Body of pancreas (tissue), 4 donors: Measurements from ENCODE around the gene KCNC1. TPM values are rescaled to one million over a fixed set of nuclear protein-coding genes. Genes with fewer than 3 reads are reported as not detected.

Experiments used
- ATAC-seq: fragments of 150-250 bp; one replicate; pipeline ENCODE4 v1.9.1; 2016
- DNase-seq, 4 donors: peaks; one replicate each; pipeline ENCODE4 v3.0.0-alpha.2; 2019
- H3K27ac ChIP-seq, 4 donors: fragments of 200-600 bp; sonication (generic); 1 replicate in 3 of 4; 2 replicates in 1 of 4; pipeline versions ENCODE4 v1.5.1 to v1.6.1; 2016 to 2019; ENCODE audit warnings: mild to moderate bottlenecking in 1 of 4, mixed read lengths in 1 of 4, moderate library complexity in 1 of 4
- H3K27me3 ChIP-seq, 2 donors: fragments of 200-600 bp; sonication (generic); one replicate each; pipeline ENCODE4 v1.6.0; 2016; ENCODE audit warnings: mild to moderate bottlenecking in 1 of 2
- H3K36me3 ChIP-seq, 2 donors: fragments of 200-600 bp; sonication (generic); replicated peaks in 1 of 2; 2 replicates each; pipeline ENCODE4 v1.5.1; 2016; ENCODE audit warnings: low read depth in 2 of 2; ENCODE audit not compliant: insufficient read depth in 1 of 2
- H3K4me1 ChIP-seq: fragments of 200-600 bp; sonication (generic); one replicate; pipeline ENCODE4 v1.6.0; 2016
- H3K4me3 ChIP-seq, 2 donors: fragments of 200-600 bp; sonication (generic); 1 replicate in 1 of 2; 2 replicates in 1 of 2; pipeline ENCODE4 v1.5.1; 2016 to 2019
- H3K9me3 ChIP-seq, 3 donors: fragments of 200-600 bp; sonication (generic); 1 replicate in 2 of 3; 2 replicates in 1 of 3; pipeline ENCODE4 v1.5.1; 2016
- CTCF ChIP-seq, 7 experiments: fragments of 450-650 bp in 4 of 7; fragments of 200-600 bp in 3 of 7; sonication (generic) in 3 of 7; IDR thresholded peaks; one replicate each; pipeline ENCODE4 v1.5.1; 2016 to 2019; ENCODE audit warnings: antibody characterized with exemption in 7 of 7
- POLR2A ChIP-seq, 3 donors: fragments of 450-650 bp; IDR thresholded peaks; one replicate each; pipeline ENCODE4 v1.6.1; 2016; ENCODE audit warnings: antibody characterized with exemption in 3 of 3, mild to moderate bottlenecking in 2 of 3
- WGBS, 2 donors: methylation state at CpG; one replicate each; pipeline ENCODE4 v1.1.5; 2017; 5-methylcytosine and 5-hydroxymethylcytosine counted together
- intact Hi-C: fragments of 100-400 bp; cut with DNase I; formaldehyde crosslinking; loops from one replicate; pipeline ENCODE4 v1.15.1; 2023
- total RNA-seq, 2 donors: library from RNA; depleted of rRNA; stranded (reverse); fragments of >200 nt; gene quantifications; one replicate each; pipeline ENCODE4 v1.1.0, GENCODE V29; 2016

Gene KCNC1
- total RNA-seq, 2 donors from 2014 or later: 0.26 TPM; not detected in 1

DNA sequence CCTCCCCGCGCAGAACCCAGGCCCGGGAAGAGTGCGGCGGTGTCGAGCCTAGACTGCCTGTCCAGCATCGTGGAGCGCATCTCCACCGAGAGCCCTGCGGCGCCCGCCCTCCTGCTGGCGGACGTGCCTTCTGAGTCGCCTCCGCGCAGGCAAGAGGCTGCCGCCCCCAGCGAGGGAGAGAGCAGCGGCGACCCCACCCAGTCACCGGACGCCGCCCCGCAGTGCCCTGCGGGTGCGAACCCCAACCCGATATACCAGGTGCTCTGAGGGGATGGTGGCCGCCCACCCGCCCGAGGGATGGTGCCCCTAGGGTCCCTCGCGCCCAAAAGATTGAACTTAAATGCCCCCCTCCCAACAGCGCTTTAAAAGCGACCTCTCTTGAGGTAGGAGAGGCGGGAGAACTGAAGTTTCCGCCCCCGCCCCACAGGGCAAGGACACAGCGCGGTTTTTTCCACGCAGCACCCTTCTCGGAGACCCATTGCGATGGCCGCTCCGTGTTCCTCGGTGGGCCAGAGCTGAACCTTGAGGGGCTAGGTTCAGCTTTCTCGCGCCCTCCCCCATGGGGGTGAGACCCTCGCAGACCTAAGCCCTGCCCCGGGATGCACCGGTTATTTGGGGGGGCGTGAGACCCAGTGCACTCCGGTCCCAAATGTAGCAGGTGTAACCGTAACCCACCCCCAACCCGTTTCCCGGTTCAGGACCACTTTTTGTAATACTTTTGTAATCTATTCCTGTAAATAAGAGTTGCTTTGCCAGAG lies 13.2 kb upstream of the KCNC1 start:
- intact Hi-C loops: no loop called here
- TF ChIP-seq POLR2A (IDR thresholded peaks at IDR 0.05) (no peak), CTCF (IDR thresholded peaks at IDR 0.05) (no peak)
- WGBS, 2 donors: 7 to 14% methylated on average over 21 to 56 of the region's 56 CpGs
- ATAC-seq (no peak), DNase-seq (no peak)
- Histone ChIP-seq H3K27me3 (peaks cover 0 to 25% of the 10 kb centered on the region in 2 donors), H3K4me3 (no peak overlapping the region), H3K27ac (no peak overlapping the region), H3K4me1 (peaks cover 32% of the 10 kb centered on the region), H3K36me3 (no peaks in the 10 kb centered on the region), H3K9me3 (no peaks in the 10 kb centered on the region)

DNA sequence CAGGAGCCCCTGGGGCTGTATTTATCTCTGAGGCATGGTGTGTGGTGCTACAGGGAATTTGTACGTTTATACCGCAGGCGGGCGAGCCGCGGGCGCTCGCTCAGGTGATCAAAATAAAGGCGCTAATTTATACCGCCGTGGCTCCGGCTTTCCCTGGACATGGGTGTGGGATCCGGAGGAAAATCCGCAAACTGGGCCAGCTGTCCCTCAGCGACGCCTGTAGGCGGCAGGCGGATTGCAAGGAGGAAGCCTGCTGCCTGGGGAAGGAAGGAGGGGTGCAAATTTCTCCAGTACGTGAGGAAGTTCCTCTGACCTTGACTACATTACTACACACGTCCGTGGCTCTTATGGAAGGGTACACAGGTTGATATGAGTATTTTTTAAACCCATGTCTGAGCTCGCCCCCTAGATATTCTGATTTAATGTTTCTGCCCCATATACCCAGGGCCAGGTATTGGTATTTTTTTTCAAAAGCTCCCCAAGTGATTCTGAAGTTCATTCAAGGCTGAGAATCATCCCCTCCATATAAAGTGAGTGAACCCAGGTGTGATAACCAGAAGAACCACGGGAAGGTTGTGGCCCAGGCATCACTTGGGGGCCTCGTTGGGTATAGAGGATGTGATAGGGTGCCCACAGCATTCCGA lies 12.5 kb upstream of the KCNC1 start:
- Histone ChIP-seq H3K9me3 (no peaks in the 10 kb centered on the region), H3K36me3 (no peaks in the 10 kb centered on the region), H3K27ac (no peak overlapping the region), H3K4me1 (peaks cover 32% of the 10 kb centered on the region), H3K4me3 (no peak overlapping the region), H3K27me3 (peaks cover 0 to 25% of the 10 kb centered on the region in 2 donors)
- no peak for TF ChIP-seq POLR2A (IDR thresholded peaks at IDR 0.05)
- TF ChIP-seq CTCF (IDR thresholded peaks at IDR 0.05): peak in 3 of 7 experiments; percentile 20 to 24 (median 21)
- ATAC-seq: no peak
- peak in 1 of 4 donors; percentile 22 for DNase-seq
- 11 to 13% methylated on average over 15 to 25 of the region's 25 CpGs for WGBS, 2 donors
- intact Hi-C loops: no loop called here

DNA sequence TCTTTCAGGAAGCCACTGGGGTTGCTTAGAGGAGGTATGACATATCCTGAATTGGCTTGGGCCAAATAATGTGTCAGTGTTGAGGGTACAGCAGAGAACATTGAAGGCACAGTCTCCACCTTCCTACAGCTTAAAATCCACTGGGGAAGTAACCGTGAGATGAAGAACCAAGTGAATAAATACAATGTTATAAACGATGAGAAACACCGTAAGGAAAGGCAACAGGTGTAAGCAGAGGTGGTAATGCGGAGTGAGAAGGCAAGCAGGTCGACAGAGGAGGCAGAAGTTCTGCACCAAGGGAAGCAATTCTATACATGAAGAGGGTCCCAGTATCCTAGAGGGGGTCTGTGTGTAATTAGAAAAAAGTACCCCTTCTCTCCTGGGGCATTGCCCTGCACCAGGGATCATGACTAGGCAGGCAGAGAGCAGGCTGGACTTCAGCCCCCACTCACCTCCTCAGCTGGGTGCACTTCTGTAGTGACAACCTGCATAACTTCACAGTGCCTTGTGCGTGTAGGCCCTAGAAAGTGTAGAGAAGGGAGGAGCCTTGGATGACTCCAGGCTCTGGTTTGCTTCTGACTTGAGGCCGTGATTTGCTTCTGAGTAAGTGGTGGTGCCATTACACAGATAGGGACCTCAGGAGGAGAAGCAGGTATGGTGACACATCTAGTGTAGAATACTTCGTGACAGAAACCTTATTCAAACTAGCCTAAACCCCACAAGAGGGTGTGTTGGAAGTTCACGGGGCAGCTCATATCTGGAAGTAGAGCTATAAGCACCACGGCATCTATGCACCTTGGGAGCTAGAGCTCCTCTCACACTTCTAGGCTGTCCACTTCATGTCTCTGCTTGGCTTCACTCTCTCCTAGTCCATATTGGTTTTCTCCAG lies 10.3 kb upstream of the KCNC1 start:
- H3K27me3 ChIP-seq: peaks cover 0 to 21% of the 10 kb centered on the region in 2 donors
- no peak for DNase-seq
- intact Hi-C loops: no loop called here
- H3K9me3 ChIP-seq: no peaks in the 10 kb centered on the region
- peaks cover 28% of the 10 kb centered on the region for H3K4me1 ChIP-seq
- no peak overlapping the region for H3K27ac ChIP-seq
- TF ChIP-seq CTCF (IDR thresholded peaks at IDR 0.05): no peak
- no peak for TF ChIP-seq POLR2A (IDR thresholded peaks at IDR 0.05)
- H3K4me3 ChIP-seq: no peak overlapping the region
- 48 to 51% methylated on average over 10 of the region's 10 CpGs for WGBS, 2 donors
- no peak for ATAC-seq
- no peaks in the 10 kb centered on the region for H3K36me3 ChIP-seq

- no peak overlapping the region for H3K27ac ChIP-seq
- H3K36me3 ChIP-seq: no peaks in the 10 kb centered on the region
- H3K9me3 ChIP-seq: no peaks in the 10 kb centered on the region
- peaks cover 0 to 18% of the 10 kb centered on the region in 2 donors for H3K27me3 ChIP-seq
- WGBS, 2 donors: 60 to 80% methylated on average over 2 of the region's 2 CpGs
- H3K4me3 ChIP-seq: no peak overlapping the region
- ATAC-seq: no peak
- intact Hi-C loops: loop anchor here (5.0 kb wide), 1 partner anchor 252 kb away; no protein-coding TSS in a partner anchor
- no peak for TF ChIP-seq CTCF (IDR thresholded peaks at IDR 0.05)
- TF ChIP-seq POLR2A (IDR thresholded peaks at IDR 0.05): no peak
- H3K4me1 ChIP-seq: peaks cover 19% of the 10 kb centered on the region
- DNase-seq: no peak
These were observed 9.4 kb upstream of the KCNC1 start for GRCh38 chr11:17725174-17725573.
